GM10847 (cell line): ENCODE results near the gene ERCC8.

Experiments
- POLR2A ChIP-seq: IDR thresholded peaks from 2 replicates; pipeline ENCODE4 v1.6.1; 2011; ENCODE audit not compliant: insufficient read length; ENCODE audit errors: extremely low read depth

ERCC8 gene

GRCh38 chr5:60948738-60949137 lies 3.9 kb upstream of the ERCC8 start:
- TF ChIP-seq POLR2A, result no peak

GRCh38 chr5:60945813-60946187 lies 930 bp upstream of the ERCC8 start:
- no peak for TF ChIP-seq POLR2A

GRCh38 chr5:60943624-60944023 lies 1.2 kb downstream of the ERCC8 start:
- no peak for TF ChIP-seq POLR2A

GRCh38 chr5:60929024-60929423 lies 15.8 kb downstream of the ERCC8 start:
- TF ChIP-seq POLR2A, result no peak

GRCh38 chr5:60927450-60927849 lies 17.4 kb downstream of the ERCC8 start:
- TF ChIP-seq POLR2A, result no peak

- TF ChIP-seq POLR2A, result no peak
These were observed 26.4 kb downstream of the ERCC8 start for GRCh38 chr5:60918466-60918865.

- TF ChIP-seq POLR2A, result no peak
These were observed 28.2 kb downstream of the ERCC8 start for GRCh38 chr5:60916646-60917045.

GRCh38 chr5:60903356-60903755 lies 41.5 kb downstream of the ERCC8 start:
- TF ChIP-seq POLR2A, result no peak

- TF ChIP-seq POLR2A, result no peak
These were observed 47.9 kb downstream of the ERCC8 start for GRCh38 chr5:60896991-60897390.

GRCh38 chr5:60893521-60893920 lies 51.3 kb downstream of the ERCC8 start:
- no peak for TF ChIP-seq POLR2A

- TF ChIP-seq POLR2A, result no peak
These were observed 53.2 kb downstream of the ERCC8 start for GRCh38 chr5:60891667-60892066.

GRCh38 chr5:60888359-60889061 lies 56.4 kb downstream of the ERCC8 start:
- no peak for TF ChIP-seq POLR2A

GRCh38 chr5:60887746-60888145 lies 57.1 kb downstream of the ERCC8 start:
- no peak for TF ChIP-seq POLR2A

GRCh38 chr5:60887096-60887495 lies 57.8 kb downstream of the ERCC8 start:
- TF ChIP-seq POLR2A, result no peak

- TF ChIP-seq POLR2A, result no peak
These were observed 58.7 kb downstream of the ERCC8 start for GRCh38 chr5:60886158-60886557.

GRCh38 chr5:60883229-60883628 lies 61.6 kb downstream of the ERCC8 start:
- TF ChIP-seq POLR2A, result no peak

- TF ChIP-seq POLR2A, result no peak
These were observed 72.0 kb downstream of the ERCC8 start for GRCh38 chr5:60872892-60873291.
